Psoas muscle (tissue), 8 donors: Measurements from ENCODE around the gene TRIM46. TPM values are rescaled to one million over a fixed set of nuclear protein-coding genes. Genes with fewer than 3 reads are reported as not detected.
A peak's percentile ranks its signal among the peaks of the same experiment; 100 is the strongest.

Experiments used
- ATAC-seq, 4 donors: fragments of 200-7000 bp; cut with Tn5 transposase; one replicate each; pipeline ENCODE4 v1.9.1; 2020; ENCODE audit warnings: moderate library complexity in 3 of 4, mild to moderate bottlenecking in 2 of 4
- DNase-seq, 2 donors: peaks; one replicate each; pipeline ENCODE4 v3.0.0-alpha.2; 2020
- H3K27ac ChIP-seq: fragments of 200-600 bp; one replicate; pipeline ENCODE4 v1.8.0; 2022
- H3K27me3 ChIP-seq, 3 donors: fragments of 200-600 bp in 1 of 3; one replicate each; pipeline versions ENCODE4 v1.6.1 to v1.8.0; 2013 to 2022; ENCODE audit warnings: low read length in 2 of 3, mild to moderate bottlenecking in 2 of 3, moderate library complexity in 1 of 3; ENCODE audit not compliant: insufficient read depth in 3 of 3
- H3K36me3 ChIP-seq, 2 donors: fragments of 200-600 bp in 1 of 2; one replicate each; pipeline versions ENCODE4 v1.6.1 to v1.8.0; 2013 to 2022; ENCODE audit warnings: low read depth in 1 of 2, mild to moderate bottlenecking in 1 of 2, moderate library complexity in 1 of 2; ENCODE audit not compliant: insufficient read depth in 1 of 2
- H3K4me1 ChIP-seq: fragments of 200-600 bp; one replicate; pipeline ENCODE4 v1.8.0; 2022
- H3K4me3 ChIP-seq: fragments of 200-600 bp; one replicate; pipeline ENCODE4 v1.8.0; 2022; ENCODE audit warnings: mild to moderate bottlenecking
- H3K9me3 ChIP-seq: fragments of 200-600 bp; one replicate; pipeline ENCODE4 v1.8.0; 2022
- WGBS, 3 donors: extraction: QIAGEN DNeasy Blood & Tissue Kit; methylation state at CpG; one replicate each; pipeline versions ENCODE4 v1.1.6 to v1.1.7; 2013; 5-methylcytosine and 5-hydroxymethylcytosine counted together
- intact Hi-C, 2 donors: fragments of 100-400 bp; cut with DNase I; formaldehyde crosslinking; loops; one replicate each; pipeline versions ENCODE4 v1.11.0 to v1.14.2; 2022
- polyA plus RNA-seq, 3 donors: library from polyadenylated mRNA; stranded (reverse); fragments of 200-250 nt; gene quantifications; one replicate each; pipeline ENCODE4 v1.2.3, GENCODE V29; 2013
- total RNA-seq, 4 donors: library from RNA; stranded (reverse); fragmentation: NEBNext Ultra II Directional in 2 of 4; extraction: Animal tissue kit (Norgen Biotek cat#: 25700) in 2 of 4; gene quantifications; one replicate each; pipeline versions ENCODE4 v1.2.1 to v1.2.4, GENCODE V29; 2021 to 2023
- TF ChIP-seq, protein P1 (sequence below): fragments of 200-600 bp; IDR thresholded peaks from one replicate; pipeline ENCODE4 v1.8.0; 2022; ENCODE audit warnings: antibody characterized with exemption
- donor health status: healthy with polysubstance abuse.
- donor health status: DM: no; HTN: no; CAD: no; lungs with moderate emphysema.
- donor health status: Bipolar disorder and iron deficiency.
- donor health status: healthy.
- donor health status: DM: yes; HTN: yes; CAD: no.
- donor health status: DM: no; HTN: no; CAD: no.
- donor health status: DM: no; HTN: no; CAD: no.
- donor health status: DM: yes; HTN: yes; CAD: no.

Gene TRIM46
- total and polyA plus RNA-seq, 7 donors = 0.03 to 0.16 (median 0.09) TPM; not detected in 3

DNA sequence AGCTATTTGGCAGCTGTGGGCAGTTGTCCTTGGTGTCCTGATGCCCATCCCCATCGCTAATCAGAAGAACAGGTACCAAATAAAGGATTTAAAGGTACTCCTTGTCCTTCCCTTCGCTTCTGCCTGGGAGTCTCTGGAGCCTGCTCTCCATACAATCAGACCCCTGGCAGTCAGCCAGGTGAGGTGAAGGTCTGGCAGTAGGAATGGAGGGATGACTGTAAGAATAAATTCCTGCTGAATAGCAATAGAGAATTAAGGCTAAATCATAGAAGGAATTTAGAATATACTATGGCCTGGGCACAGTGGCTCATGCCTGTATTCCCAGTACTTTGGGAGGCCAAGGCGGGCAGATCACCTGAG, 24.9 kb downstream of the TRIM46 start:
- H3K9me3 ChIP-seq = no peaks in the 10 kb centered on the region
- no peak overlapping the region for H3K27ac ChIP-seq
- H3K36me3 ChIP-seq = no peaks in the 10 kb centered on the region
- intact Hi-C loops = no loop called here
- DNase-seq (peak in 1 of 2 donors; percentile 22), ATAC-seq (no peak)
- WGBS, 3 donors = 94 to 98% (median 97%) methylated on average over 3 of the region's 3 CpGs
- H3K4me1 ChIP-seq = peaks cover 17% of the 10 kb centered on the region
- no peak overlapping the region for H3K4me3 ChIP-seq
- H3K27me3 ChIP-seq = no peaks in the 10 kb centered on the region
- TF ChIP-seq, protein P1, sequence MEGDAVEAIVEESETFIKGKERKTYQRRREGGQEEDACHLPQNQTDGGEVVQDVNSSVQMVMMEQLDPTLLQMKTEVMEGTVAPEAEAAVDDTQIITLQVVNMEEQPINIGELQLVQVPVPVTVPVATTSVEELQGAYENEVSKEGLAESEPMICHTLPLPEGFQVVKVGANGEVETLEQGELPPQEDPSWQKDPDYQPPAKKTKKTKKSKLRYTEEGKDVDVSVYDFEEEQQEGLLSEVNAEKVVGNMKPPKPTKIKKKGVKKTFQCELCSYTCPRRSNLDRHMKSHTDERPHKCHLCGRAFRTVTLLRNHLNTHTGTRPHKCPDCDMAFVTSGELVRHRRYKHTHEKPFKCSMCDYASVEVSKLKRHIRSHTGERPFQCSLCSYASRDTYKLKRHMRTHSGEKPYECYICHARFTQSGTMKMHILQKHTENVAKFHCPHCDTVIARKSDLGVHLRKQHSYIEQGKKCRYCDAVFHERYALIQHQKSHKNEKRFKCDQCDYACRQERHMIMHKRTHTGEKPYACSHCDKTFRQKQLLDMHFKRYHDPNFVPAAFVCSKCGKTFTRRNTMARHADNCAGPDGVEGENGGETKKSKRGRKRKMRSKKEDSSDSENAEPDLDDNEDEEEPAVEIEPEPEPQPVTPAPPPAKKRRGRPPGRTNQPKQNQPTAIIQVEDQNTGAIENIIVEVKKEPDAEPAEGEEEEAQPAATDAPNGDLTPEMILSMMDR = no peak

DNA sequence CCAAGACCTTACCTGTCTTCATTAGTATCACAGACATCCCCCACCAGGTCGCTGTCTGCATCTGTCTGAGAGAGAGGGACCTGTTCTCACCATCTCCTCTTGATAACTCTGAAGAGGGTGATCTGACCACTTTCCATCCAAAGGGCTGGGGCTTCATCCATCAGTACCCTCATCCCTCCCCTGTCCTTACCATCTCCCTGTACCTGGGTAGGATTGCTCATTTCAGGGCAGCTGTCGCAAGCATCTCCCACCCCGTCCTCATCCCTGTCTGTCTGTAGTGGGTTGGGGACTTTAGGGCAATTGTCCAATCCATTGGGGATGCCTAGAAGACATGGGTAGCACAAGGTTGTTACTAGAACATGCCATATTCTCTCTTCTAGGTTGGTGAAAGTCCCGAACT, 26.1 kb downstream of the TRIM46 start:
- Histone ChIP-seq H3K36me3 (no peaks in the 10 kb centered on the region), H3K4me3 (no peak overlapping the region), H3K9me3 (no peaks in the 10 kb centered on the region), H3K27ac (no peak overlapping the region), H3K4me1 (peaks cover 7% of the 10 kb centered on the region), H3K27me3 (no peaks in the 10 kb centered on the region)
- intact Hi-C loops = no loop called here
- WGBS, 3 donors = 87 to 95% (median 88%) methylated on average over 4 of the region's 4 CpGs
- DNase-seq (no peak), ATAC-seq (no peak)
- TF ChIP-seq, protein P1 = no peak

GRCh38 chr1:155200920-155201319, 27.3 kb downstream of the TRIM46 start:
- Histone ChIP-seq H3K36me3 (no peaks in the 10 kb centered on the region), H3K27ac (no peak overlapping the region), H3K27me3 (no peaks in the 10 kb centered on the region), H3K9me3 (no peaks in the 10 kb centered on the region), H3K4me3 (no peak overlapping the region), H3K4me1 (peaks cover 7% of the 10 kb centered on the region)
- TF ChIP-seq, protein P1 = no peak
- intact Hi-C loops = no loop called here
- DNase-seq = peak in 1 of 2 donors; percentile 33
- WGBS, 3 donors = 89 to 94% (median 91%) methylated on average over 5 of the region's 5 CpGs
- ATAC-seq = no peak

DNA sequence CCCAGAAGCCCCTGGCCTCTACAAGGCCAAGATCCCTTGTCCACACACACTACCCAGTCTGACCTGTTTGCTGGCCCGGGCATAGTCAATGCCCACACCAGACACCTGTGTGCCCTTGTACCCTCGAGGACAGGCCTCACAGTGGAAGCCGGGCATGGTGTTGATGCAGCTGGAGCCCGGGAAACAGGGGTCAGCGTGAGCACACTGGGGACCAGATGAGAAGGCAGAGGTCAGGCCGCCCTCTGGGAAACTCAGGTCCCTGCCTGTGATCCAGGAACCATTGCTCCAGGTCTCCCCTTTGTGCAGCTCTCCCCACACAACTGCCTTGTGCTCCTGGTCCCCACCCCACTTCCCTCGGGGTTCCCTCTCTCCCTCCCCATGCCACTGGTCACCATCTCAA, 28.5 kb downstream of the TRIM46 start:
- WGBS, 3 donors = 85 to 89% (median 88%) methylated on average over 7 of the region's 7 CpGs
- DNase-seq (peak in 1 of 2 donors; percentile 30), ATAC-seq (no peak)
- no peaks in the 10 kb centered on the region for H3K36me3 ChIP-seq
- H3K27me3 ChIP-seq = no peaks in the 10 kb centered on the region
- H3K4me3 ChIP-seq = no peak overlapping the region
- TF ChIP-seq, protein P1 = no peak
- no peaks in the 10 kb centered on the region for H3K9me3 ChIP-seq
- peaks cover 4% of the 10 kb centered on the region for H3K4me1 ChIP-seq
- no peak overlapping the region for H3K27ac ChIP-seq
- intact Hi-C loops = no loop called here
